LoVo (cell line): ENCODE data around the gene FLOT2.
"Not testable (repeated sequence)": the region's sequence is repeated elsewhere in the genome, so short reads cannot be mapped to it uniquely, and the experiment has no call there.

Experiments used
- DNase-seq: peaks from one replicate; pipeline ENCODE4 v3.0.0-alpha.2; 2016; ENCODE audit warnings: low spot score

The FLOT2 gene

GRCh38 chr17:28873839-28874238 lies 23.7 kb downstream of the FLOT2 start:
- no peak for DNase-seq

- no peak for DNase-seq
These were observed 26.4 kb downstream of the FLOT2 start for GRCh38 chr17:28871056-28871579.

GRCh38 chr17:28867276-28867675 lies 30.3 kb downstream of the FLOT2 start:
- DNase-seq, result no peak

GRCh38 chr17:28865946-28866752 lies 31.4 kb downstream of the FLOT2 start:
- DNase-seq, result no peak

- DNase-seq, result peak; percentile 55
These were observed 32.3 kb downstream of the FLOT2 start for GRCh38 chr17:28864991-28865849.

GRCh38 chr17:28863953-28864352 lies 33.6 kb downstream of the FLOT2 start:
- no peak for DNase-seq

GRCh38 chr17:28862561-28862960 lies 35.0 kb downstream of the FLOT2 start:
- DNase-seq, result no peak

GRCh38 chr17:28861393-28862203 lies 35.9 kb downstream of the FLOT2 start:
- DNase-seq, result no peak

GRCh38 chr17:28860363-28860808 lies 37.1 kb downstream of the FLOT2 start:
- no peak for DNase-seq

- DNase-seq, result no peak
These were observed 38.7 kb downstream of the FLOT2 start for GRCh38 chr17:28858801-28859355.

GRCh38 chr17:28857905-28858800 lies 39.4 kb downstream of the FLOT2 start:
- no peak for DNase-seq

GRCh38 chr17:28856028-28856574 lies 41.4 kb downstream of the FLOT2 start:
- no peak for DNase-seq

- no peak for DNase-seq
These were observed 42.2 kb downstream of the FLOT2 start for GRCh38 chr17:28855336-28855679.

GRCh38 chr17:28854457-28855335 lies 42.8 kb downstream of the FLOT2 start, which contains the start of gene ERAL1:
TSS of gene ERAL1 (plus strand) at chr17:28855016. CDS start at chr17:28855035, 19 bp downstream.
- peak; percentile 83 for DNase-seq

- no peak for DNase-seq
These were observed 44.2 kb downstream of the FLOT2 start for GRCh38 chr17:28853295-28853694.

GRCh38 chr17:28849281-28849680 lies 48.3 kb downstream of the FLOT2 start:
- no peak for DNase-seq

- DNase-seq, result not testable (repeated sequence)
These were observed 48.9 kb downstream of the FLOT2 start for GRCh38 chr17:28848667-28849066.

- DNase-seq, result not testable (repeated sequence)
These were observed 50.8 kb downstream of the FLOT2 start for GRCh38 chr17:28846699-28847098.

GRCh38 chr17:28846231-28846630 lies 51.3 kb downstream of the FLOT2 start:
- DNase-seq, result peak; percentile 11
